Breast epithelium (tissue), 3 donors: ENCODE measurements around the gene CLSTN3.

ENCODE experiments used
- CTCF ChIP-seq, 3 donors: fragments of 450-650 bp; IDR thresholded peaks; one replicate each; pipeline ENCODE4 v1.5.1; 2016 to 2017; ENCODE audit warnings: antibody characterized with exemption in 3 of 3, mild to moderate bottlenecking in 3 of 3, moderate library complexity in 3 of 3
- POLR2AphosphoS5 ChIP-seq, 3 donors: sonication (generic); formaldehyde crosslinking; IDR thresholded peaks; one replicate each; pipeline ENCODE4 v1.6.1; 2017; ENCODE audit warnings: antibody characterized with exemption in 3 of 3

GRCh38 chr12:7142056-7142644 lies 12.0 kb downstream of the CLSTN3 start:
- TF ChIP-seq POLR2AphosphoS5 (IDR thresholded peaks at IDR 0.05) (no peak), CTCF (IDR thresholded peaks at IDR 0.05) (peak; percentile 64 to 71 (median 65))
